GM19035 (cell line): ENCODE results near the gene TMEM245.
"Not testable (repeated sequence)": the region's sequence is repeated elsewhere in the genome, so short reads cannot be mapped to it uniquely, and the experiment has no call there.

Experiments used
- ATAC-seq: cut with Tn5 transposase; IDR thresholded peaks from one replicate; pipeline ENCODE4 v1.9.1; 2021; ENCODE audit not compliant: unreplicated experiment

Gene TMEM245

DNA sequence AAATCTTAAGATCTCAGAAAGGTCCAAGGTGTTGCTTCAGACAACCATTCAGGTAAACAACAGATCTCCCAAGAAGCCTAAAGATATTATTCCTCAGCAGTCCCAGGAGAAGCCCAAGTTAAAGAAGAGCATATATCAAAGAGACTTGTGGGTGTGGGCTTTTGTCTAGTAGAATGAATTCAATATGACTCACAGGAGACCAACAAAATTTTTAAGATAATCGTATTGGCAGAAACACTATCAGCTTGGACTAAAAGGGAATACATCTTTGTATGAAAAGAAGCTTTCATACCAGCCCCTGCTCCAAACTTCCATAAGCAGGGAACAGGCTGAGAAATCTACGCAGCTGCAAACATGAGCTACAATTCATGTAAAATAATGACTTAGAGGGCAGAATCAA is 116.6 kb downstream of the TMEM245 start:
- ATAC-seq, result no peak

DNA sequence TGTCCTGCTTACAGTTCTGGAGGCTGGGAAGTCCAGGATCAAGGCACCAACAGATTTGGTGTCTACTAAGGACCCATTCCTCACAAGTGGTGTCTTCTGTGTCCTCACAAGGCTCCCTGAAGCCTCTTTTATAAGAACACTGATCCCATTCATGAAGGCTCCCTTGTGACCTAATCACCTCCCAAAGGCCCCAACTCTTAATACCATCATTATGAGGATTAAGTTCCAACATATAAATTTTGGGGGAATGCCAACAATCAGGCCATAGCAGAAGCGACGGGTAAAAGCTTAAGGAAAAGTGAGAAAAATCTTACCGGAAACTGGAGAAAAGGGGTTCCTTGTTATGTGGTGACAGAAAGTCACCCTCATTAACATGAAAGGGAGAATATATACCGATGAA is 117.6 kb downstream of the TMEM245 start:
- ATAC-seq, result no peak

DNA sequence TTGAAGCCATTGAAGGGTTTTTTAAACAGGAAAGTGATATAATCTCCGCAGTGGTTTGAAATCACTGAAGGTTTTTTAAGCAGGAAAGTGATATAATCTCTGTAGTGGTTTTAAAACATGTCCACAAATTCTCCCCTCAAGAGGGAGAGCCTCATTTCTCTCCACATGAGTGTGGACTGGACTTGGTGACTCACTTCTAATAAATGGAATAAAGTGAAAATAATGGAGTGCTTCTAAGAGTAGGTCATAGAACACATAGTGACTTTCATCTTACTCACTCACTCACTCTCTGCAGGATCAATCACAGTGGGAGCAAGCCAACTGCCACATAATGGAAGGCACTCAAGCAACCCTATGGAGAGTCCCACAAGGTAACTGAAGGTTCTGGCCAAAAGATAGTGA is 118.5 kb downstream of the TMEM245 start:
- no peak for ATAC-seq

DNA sequence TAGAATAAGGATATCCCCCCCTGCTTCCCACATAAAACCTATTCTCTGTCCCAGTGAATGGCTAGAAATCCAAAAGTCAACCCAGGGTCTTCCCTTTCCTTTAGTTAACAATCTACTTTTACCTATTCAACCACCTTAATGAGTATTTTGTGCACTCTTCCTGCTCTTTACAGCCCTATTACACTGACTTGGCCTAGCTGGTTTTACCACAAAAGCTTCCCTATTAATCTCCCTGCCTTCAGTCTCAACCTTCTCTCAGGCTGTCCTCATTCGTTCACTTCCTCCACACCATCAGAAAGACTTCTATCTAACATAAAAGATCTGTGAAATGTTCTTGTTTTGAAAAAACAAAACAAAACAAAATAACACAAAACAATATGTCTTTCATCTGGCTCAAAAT is 122.6 kb downstream of the TMEM245 start:
- ATAC-seq, result no peak

DNA sequence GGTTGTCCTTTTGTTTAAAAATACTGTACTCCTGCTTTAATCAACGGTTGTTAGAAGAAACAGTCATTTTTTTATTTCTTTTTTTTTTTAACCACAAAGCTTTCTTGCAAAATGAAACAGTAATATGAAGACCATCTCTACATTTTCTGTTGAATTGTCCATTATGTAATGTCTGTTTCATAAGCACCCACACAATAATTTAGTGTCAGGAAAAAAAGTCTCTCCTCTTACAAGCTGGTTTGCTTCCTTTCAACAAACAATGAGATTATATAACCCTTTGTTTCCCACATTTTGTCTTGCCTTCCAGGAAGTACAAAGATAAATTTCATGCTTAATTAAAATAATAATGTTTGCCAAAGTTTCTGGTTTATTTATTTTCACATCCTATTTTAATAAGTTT is 123.1 kb downstream of the TMEM245 start:
- ATAC-seq, result no peak

DNA sequence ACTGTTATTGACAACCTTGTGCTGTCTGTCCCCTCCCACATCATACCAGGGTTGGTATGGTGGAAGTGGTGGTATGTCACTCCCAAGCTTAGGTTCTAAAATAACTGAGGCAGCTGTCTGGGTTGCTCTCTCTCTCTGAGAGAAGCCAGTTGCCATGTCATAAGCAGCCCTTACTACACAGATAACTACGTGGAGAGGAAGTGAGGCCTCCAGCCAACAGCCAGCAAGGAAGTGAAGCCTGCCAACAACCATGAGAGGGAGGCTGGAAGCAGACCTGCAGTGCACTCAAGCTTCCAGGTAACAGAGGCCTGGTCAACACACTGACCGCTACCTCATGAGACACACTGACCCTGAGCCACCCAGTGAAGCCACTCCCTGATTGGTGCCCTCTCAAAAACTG is 125.1 kb downstream of the TMEM245 start:
- no peak for ATAC-seq

DNA sequence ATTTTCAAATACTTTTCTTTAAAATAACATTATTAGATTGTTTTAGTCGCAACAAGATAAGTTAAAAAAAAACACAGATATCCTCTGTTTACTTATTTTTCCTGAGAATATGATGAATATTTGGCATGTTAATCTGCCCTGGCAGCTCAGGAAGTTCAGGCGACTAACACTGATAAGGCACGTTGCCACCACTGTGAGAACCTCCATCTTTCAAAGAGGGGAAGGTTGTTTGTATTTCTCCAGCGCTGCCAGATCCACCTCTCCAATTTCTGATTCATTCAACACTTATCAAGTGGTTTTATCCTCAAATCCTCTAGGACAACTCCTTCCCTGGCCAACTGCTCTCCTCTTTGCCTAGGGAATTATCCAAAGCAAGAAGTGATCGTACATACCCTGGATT is 128.3 kb downstream of the TMEM245 start:
- no peak for ATAC-seq

DNA sequence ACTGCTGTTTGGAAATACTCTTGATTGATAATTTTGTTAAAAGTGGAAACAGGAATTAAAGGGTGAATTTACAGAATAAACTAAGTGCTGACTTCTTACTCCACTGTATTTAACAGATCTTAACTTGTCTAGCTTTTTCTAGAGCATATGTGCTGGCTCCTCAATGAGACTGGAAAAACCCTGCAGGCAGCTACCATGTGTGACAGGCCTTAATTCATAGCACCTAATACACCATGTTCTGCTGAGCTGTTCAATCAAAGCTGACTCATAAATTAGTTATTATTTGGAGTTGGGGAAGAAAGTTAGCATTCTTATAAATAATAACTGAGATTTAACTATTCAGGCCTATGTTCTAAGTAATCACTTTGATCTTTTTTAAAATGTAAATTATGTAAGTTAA is 135.9 kb downstream of the TMEM245 start:
- no peak for ATAC-seq

- ATAC-seq, result no peak
Measured at GRCh38 chr9:108980893-108981292, 138.9 kb downstream of the TMEM245 start.

GRCh38 chr9:108978205-108978604 is 141.5 kb downstream of the TMEM245 start:
- no peak for ATAC-seq

- no peak for ATAC-seq
Measured at GRCh38 chr9:108973895-108974294, 145.9 kb downstream of the TMEM245 start.

- ATAC-seq, result no peak
Measured at GRCh38 chr9:108972626-108973209, 147.0 kb downstream of the TMEM245 start.

DNA sequence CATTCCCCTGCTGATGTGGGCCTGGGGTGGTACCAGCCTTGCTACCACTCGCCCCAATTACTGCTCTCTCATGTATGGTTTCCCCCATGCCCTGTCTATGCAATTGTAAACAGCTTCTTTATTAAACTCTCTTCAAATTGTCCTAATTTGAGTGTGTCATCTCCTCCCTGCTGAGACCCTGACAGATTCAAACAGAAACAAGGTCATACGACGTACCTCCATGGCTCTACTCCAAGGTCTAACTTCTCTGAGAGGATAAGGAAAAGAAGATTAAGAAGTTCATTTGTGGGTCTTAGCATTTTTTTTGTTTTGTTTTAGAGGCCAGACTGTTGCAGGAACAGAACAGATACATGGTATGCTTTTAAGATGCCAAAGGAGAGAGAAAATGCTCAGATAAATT is 147.6 kb downstream of the TMEM245 start:
- no peak for ATAC-seq

DNA sequence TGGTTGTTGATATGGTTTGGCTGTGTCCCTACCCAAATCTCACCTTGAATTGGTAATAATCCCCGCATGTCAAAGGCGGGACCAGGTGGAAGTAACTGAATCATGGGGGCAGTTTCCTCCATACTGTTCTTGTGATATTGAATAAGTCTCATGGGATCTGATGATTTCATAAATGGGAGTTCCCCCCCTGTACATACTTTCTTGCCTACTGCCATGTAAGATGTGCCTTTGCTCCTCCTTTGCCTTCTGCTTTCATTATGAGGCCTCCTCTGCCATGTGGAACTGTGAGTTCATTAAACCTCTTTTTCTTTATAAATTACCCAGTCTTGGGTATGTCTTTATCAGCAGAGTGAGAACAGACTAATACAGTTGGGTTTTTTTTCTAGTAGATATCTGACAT is 148.4 kb downstream of the TMEM245 start:
- ATAC-seq, result not testable (repeated sequence)

DNA sequence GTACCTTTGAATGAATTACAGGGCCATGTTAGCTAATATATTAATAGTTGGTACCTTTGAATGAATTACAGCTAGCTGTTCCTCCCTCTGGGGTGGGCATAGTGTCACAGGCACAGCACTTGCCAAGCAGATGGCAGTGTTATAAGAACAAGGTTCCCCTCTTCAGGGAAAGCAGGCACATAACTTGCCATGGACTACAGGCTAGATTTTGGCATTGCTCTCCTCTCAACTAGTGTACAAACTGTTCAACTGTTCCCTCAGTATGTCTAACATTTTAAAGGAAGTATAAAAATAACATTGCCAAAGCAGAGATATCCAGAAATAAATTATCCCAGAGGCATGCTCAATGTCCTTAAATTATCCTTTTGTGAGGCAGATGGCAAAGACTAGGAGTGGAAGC is 151.8 kb downstream of the TMEM245 start:
- no peak for ATAC-seq
